Measurements from ENCODE around the gene LATS2.
"Not testable (repeated sequence)": the region's sequence is repeated elsewhere in the genome, so short reads cannot be mapped to it uniquely, and the experiment has no call there.

LATS2 gene

GRCh38 chr13:21075379-21076249 is 14.2 kb upstream of the LATS2 start:
- no peak for DNase-seq (ENCODE audit: low spot score)

- no peak for DNase-seq (ENCODE audit: low spot score)
These were observed 13.6 kb upstream of the LATS2 start for GRCh38 chr13:21075011-21075378.

- DNase-seq (ENCODE audit: low spot score): no peak
These were observed 13.2 kb upstream of the LATS2 start for GRCh38 chr13:21074546-21074945.

- DNase-seq (ENCODE audit: low spot score): no peak
These were observed 10.5 kb upstream of the LATS2 start for GRCh38 chr13:21071924-21072323.

- no peak for DNase-seq (ENCODE audit: low spot score)
These were observed 9.6 kb upstream of the LATS2 start for GRCh38 chr13:21071015-21071414.

GRCh38 chr13:21069561-21070004 is 8.2 kb upstream of the LATS2 start:
- DNase-seq (ENCODE audit: low spot score): peak; percentile 24

- no peak for DNase-seq (ENCODE audit: low spot score)
These were observed 6.5 kb upstream of the LATS2 start for GRCh38 chr13:21067848-21068247.

- DNase-seq (ENCODE audit: low spot score): no peak
These were observed 5.6 kb upstream of the LATS2 start for GRCh38 chr13:21066946-21067345.

- no peak for DNase-seq (ENCODE audit: low spot score)
These were observed 4.3 kb upstream of the LATS2 start for GRCh38 chr13:21065686-21066085.

GRCh38 chr13:21063031-21063430 is 1.6 kb upstream of the LATS2 start:
- DNase-seq (ENCODE audit: low spot score): no peak

GRCh38 chr13:21060338-21061028 is 903 bp downstream of the LATS2 start:
- peak; percentile 57 for DNase-seq (ENCODE audit: low spot score)

- DNase-seq (ENCODE audit: low spot score): no peak
These were observed 1.6 kb downstream of the LATS2 start for GRCh38 chr13:21059641-21060337.

GRCh38 chr13:21058361-21058760 is 3.0 kb downstream of the LATS2 start:
- DNase-seq (ENCODE audit: low spot score): peak; percentile 5

GRCh38 chr13:21055511-21056045 is 5.8 kb downstream of the LATS2 start:
- DNase-seq (ENCODE audit: low spot score): no peak

GRCh38 chr13:21055016-21055415 is 6.4 kb downstream of the LATS2 start:
- no peak for DNase-seq (ENCODE audit: low spot score)

GRCh38 chr13:21054313-21054712 is 7.1 kb downstream of the LATS2 start:
- no peak for DNase-seq (ENCODE audit: low spot score)

GRCh38 chr13:21053231-21053630 is 8.2 kb downstream of the LATS2 start:
- DNase-seq (ENCODE audit: low spot score): no peak

GRCh38 chr13:21051675-21052074 is 9.7 kb downstream of the LATS2 start:
- DNase-seq (ENCODE audit: low spot score): no peak

GRCh38 chr13:21050288-21051197 is 10.8 kb downstream of the LATS2 start:
- DNase-seq (ENCODE audit: low spot score): no peak

GRCh38 chr13:21049731-21050130 is 11.7 kb downstream of the LATS2 start:
- DNase-seq (ENCODE audit: low spot score): not testable (repeated sequence)

- no peak for DNase-seq (ENCODE audit: low spot score)
These were observed 12.3 kb downstream of the LATS2 start for GRCh38 chr13:21048901-21049698.

All from SW480 (cell line).